OCI-LY1 (cell line): ENCODE measurements around the gene ARHGEF40.

Experiments
- H2AFZ ChIP-seq: fragments of 200-600 bp; sonication (generic), shearing (Covaris generic); 2 replicates; pipeline ENCODE4 v1.6.0; 2014; ENCODE audit warnings: antibody characterized with exemption, mild to moderate bottlenecking, low read length
- H3F3A ChIP-seq: fragments of 200-600 bp; sonication (generic), shearing (Covaris generic); 2 replicates; pipeline ENCODE4 v1.6.0; 2014; ENCODE audit warnings: mild to moderate bottlenecking, antibody characterized with exemption, low read length, moderate library complexity; ENCODE audit not compliant: insufficient read depth
- H3K27ac ChIP-seq: fragments of 200-600 bp; sonication (generic); 2 replicates; pipeline ENCODE4 v1.5.1; 2014; ENCODE audit warnings: low read length, mixed run types, mild to moderate bottlenecking, low read depth; ENCODE audit not compliant: poor library complexity, severe bottlenecking
- H3K27me3 ChIP-seq: fragments of 200-600 bp; sonication (generic); 2 replicates; pipeline ENCODE4 v1.6.0; 2014; ENCODE audit warnings: antibody characterized with exemption, mild to moderate bottlenecking, low read length, moderate library complexity; ENCODE audit not compliant: insufficient read depth
- H3K36me3 ChIP-seq: fragments of 200-600 bp; sonication (generic); 2 replicates; pipeline ENCODE4 v1.6.1; 2014; ENCODE audit warnings: mild to moderate bottlenecking, antibody characterized with exemption, low read length, moderate library complexity, mixed read lengths; ENCODE audit not compliant: insufficient read depth
- H3K4me1 ChIP-seq: fragments of 200-600 bp; sonication (generic); 2 replicates; pipeline ENCODE4 v1.5.1; 2014; ENCODE audit warnings: mild to moderate bottlenecking, low read length, moderate library complexity; ENCODE audit not compliant: insufficient read depth, severe bottlenecking
- H3K4me2 ChIP-seq: fragments of 200-600 bp; sonication (generic), shearing (Covaris generic); 2 replicates; pipeline ENCODE4 v1.6.1; 2014; ENCODE audit warnings: low read length
- H3K4me3 ChIP-seq: fragments of 200-600 bp; sonication (generic); 2 replicates; pipeline ENCODE4 v1.5.1; 2014; ENCODE audit warnings: low read length, low read depth, mild to moderate bottlenecking, mixed read lengths; ENCODE audit not compliant: poor library complexity, severe bottlenecking
- H3K79me2 ChIP-seq: fragments of 200-600 bp; shearing (Covaris generic); 2 replicates; pipeline ENCODE4 v1.6.1; 2016; ENCODE audit warnings: mixed run types, low read length, mixed read lengths; ENCODE audit not compliant: insufficient read depth
- H3K9ac ChIP-seq: fragments of 200-600 bp; sonication (generic), shearing (Covaris generic); 2 replicates; pipeline ENCODE4 v1.6.1; 2014; ENCODE audit warnings: mild to moderate bottlenecking, low read length, mixed read lengths
- H3K9me2 ChIP-seq: fragments of 200-600 bp; sonication (generic), shearing (Covaris generic); 2 replicates; pipeline ENCODE4 v1.6.1; 2014; ENCODE audit warnings: low read depth, mild to moderate bottlenecking, low read length, mixed read lengths
- H3K9me3 ChIP-seq: fragments of 200-600 bp; shearing (Covaris generic); 2 replicates; pipeline ENCODE4 v1.6.1; 2014; ENCODE audit warnings: low read length, mixed read lengths
- H4K20me1 ChIP-seq: fragments of 200-600 bp; sonication (generic), shearing (Covaris generic); 2 replicates; pipeline ENCODE4 v1.6.0; 2016; ENCODE audit warnings: mild to moderate bottlenecking, low read length; ENCODE audit not compliant: insufficient read depth
- EZH2 ChIP-seq: fragments of 200-600 bp; sonication (generic), shearing (Covaris generic); IDR thresholded peaks from 2 replicates; pipeline ENCODE4 v1.8.0; 2017; ENCODE audit warnings: borderline replicate concordance, mixed run types, mild to moderate bottlenecking, antibody characterized with exemption, low read length, moderate library complexity, mixed read lengths
- TF ChIP-seq, protein P1 (sequence below): fragments of 200-600 bp; sonication (generic), shearing (Covaris generic); IDR thresholded peaks from 2 replicates; pipeline ENCODE4 v1.5.1; 2017; ENCODE audit warnings: mild to moderate bottlenecking, antibody characterized with exemption, low read length, moderate library complexity, mixed read lengths

Gene ARHGEF40

DNA sequence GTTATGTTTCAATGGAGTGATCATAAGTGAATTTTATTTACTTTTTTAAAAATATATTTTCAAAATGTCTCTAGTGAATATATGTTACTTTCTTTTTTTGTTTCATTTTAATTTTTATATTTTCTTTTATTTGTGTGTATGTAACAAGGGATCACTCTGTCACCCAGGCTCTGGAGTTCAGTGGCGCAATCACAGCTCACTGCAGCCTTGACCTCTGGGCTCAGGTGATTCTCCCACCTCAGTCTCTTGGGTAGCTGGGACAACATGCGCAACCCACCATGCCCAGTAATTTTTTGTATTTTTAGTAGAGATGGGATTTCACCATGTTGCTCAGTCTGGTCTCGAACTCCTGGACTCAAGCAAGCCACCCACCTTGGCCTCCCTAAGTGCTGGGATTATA lies 48.8 kb downstream of the ARHGEF40 start:
- H3K4me1 ChIP-seq, result no peaks in the 10 kb centered on the region
- H3K27ac ChIP-seq, result no peak overlapping the region
- no peaks in the 10 kb centered on the region for H3F3A ChIP-seq
- no peaks in the 10 kb centered on the region for H3K9me2 ChIP-seq
- peaks cover 3% of the 10 kb centered on the region; the same call in 1 of the 2 replicates for H3K27me3 ChIP-seq
- no peak overlapping the region for H3K4me3 ChIP-seq
- H3K36me3 ChIP-seq, result no peaks in the 10 kb centered on the region
- H3K4me2 ChIP-seq, result no peak overlapping the region
- no peaks in the 10 kb centered on the region for H4K20me1 ChIP-seq
- H3K9ac ChIP-seq, result no peak overlapping the region
- TF ChIP-seq, protein P1, sequence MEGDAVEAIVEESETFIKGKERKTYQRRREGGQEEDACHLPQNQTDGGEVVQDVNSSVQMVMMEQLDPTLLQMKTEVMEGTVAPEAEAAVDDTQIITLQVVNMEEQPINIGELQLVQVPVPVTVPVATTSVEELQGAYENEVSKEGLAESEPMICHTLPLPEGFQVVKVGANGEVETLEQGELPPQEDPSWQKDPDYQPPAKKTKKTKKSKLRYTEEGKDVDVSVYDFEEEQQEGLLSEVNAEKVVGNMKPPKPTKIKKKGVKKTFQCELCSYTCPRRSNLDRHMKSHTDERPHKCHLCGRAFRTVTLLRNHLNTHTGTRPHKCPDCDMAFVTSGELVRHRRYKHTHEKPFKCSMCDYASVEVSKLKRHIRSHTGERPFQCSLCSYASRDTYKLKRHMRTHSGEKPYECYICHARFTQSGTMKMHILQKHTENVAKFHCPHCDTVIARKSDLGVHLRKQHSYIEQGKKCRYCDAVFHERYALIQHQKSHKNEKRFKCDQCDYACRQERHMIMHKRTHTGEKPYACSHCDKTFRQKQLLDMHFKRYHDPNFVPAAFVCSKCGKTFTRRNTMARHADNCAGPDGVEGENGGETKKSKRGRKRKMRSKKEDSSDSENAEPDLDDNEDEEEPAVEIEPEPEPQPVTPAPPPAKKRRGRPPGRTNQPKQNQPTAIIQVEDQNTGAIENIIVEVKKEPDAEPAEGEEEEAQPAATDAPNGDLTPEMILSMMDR, result no peak
- TF ChIP-seq EZH2, result no peak
- H3K9me3 ChIP-seq, result no peaks in the 10 kb centered on the region
- H2AFZ ChIP-seq, result no peak overlapping the region
- no peaks in the 10 kb centered on the region for H3K79me2 ChIP-seq

DNA sequence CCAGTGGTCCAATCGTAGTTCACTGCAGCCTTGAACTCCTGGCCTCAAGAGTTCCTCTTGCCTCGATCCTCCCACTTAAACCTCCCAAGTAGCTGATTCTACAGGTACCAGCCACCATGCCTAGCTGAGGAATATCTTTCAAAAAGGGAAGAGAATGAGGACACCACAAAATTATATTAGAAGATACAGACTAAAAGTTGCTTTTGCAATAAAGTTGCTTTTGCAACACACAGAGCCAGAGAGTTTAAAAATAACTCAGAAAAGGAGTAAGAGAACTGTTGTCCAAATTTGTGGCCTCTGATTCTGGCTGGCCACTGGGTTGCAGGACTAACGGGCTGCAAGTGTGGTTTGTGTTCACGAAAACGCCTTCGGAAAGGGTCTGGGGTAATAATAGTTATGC lies 50.6 kb downstream of the ARHGEF40 start:
- TF ChIP-seq, protein P1, result no peak
- TF ChIP-seq EZH2, result no peak
- Histone ChIP-seq H3K4me3 (no peak overlapping the region), H3K4me2 (no peak overlapping the region), H3F3A (no peaks in the 10 kb centered on the region), H3K9ac (no peak overlapping the region), H3K9me3 (no peaks in the 10 kb centered on the region), H3K27me3 (peaks cover 3% of the 10 kb centered on the region; the same call in 1 of the 2 replicates), H3K36me3 (no peaks in the 10 kb centered on the region), H3K27ac (no peak overlapping the region), H2AFZ (no peak overlapping the region), H3K79me2 (no peaks in the 10 kb centered on the region), H3K4me1 (no peaks in the 10 kb centered on the region), H3K9me2 (no peaks in the 10 kb centered on the region), H4K20me1 (no peaks in the 10 kb centered on the region)

DNA sequence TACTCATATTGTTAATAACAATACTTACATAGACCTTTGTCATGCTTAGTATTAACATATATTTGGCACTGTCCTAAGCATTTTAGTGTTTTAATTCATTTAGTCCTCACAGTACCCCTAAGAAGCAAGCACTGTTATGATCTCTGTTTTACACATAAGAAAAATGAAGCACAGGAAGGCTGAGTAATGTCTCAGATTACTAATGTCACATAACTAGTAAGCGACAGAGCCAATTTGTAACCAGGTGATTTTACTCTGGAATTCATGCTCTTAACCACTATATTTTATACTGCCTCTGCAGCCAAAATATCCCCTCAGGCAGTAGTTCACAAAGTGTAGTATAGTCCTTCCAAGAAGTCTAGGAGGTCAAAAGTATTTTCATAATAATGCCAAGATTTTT lies 51.0 kb downstream of the ARHGEF40 start:
- H2AFZ ChIP-seq, result no peak overlapping the region
- no peaks in the 10 kb centered on the region for H3K79me2 ChIP-seq
- no peak for TF ChIP-seq EZH2
- TF ChIP-seq, protein P1, result no peak
- H3K9ac ChIP-seq, result no peak overlapping the region
- no peaks in the 10 kb centered on the region for H3K36me3 ChIP-seq
- no peaks in the 10 kb centered on the region for H4K20me1 ChIP-seq
- no peaks in the 10 kb centered on the region for H3F3A ChIP-seq
- no peaks in the 10 kb centered on the region for H3K9me2 ChIP-seq
- peaks cover 3% of the 10 kb centered on the region; the same call in 1 of the 2 replicates for H3K27me3 ChIP-seq
- no peak overlapping the region for H3K27ac ChIP-seq
- no peaks in the 10 kb centered on the region for H3K4me1 ChIP-seq
- no peaks in the 10 kb centered on the region for H3K9me3 ChIP-seq
- no peak overlapping the region for H3K4me3 ChIP-seq
- no peak overlapping the region for H3K4me2 ChIP-seq
